ENCODE measurements around the gene CEMIP. TPM values are rescaled to one million over a fixed set of nuclear protein-coding genes. Genes with fewer than 3 reads are reported as not detected.

CEMIP gene
- total RNA-seq, 1 donor from 2014 or later, result not detected

- ATAC-seq (no peak), DNase-seq (no peak)
- intact Hi-C loops (cut with micrococcal nuclease), result no loop called here
These were observed 127.1 kb downstream of the CEMIP start for GRCh38 chr15:80906159-80906766.

DNA sequence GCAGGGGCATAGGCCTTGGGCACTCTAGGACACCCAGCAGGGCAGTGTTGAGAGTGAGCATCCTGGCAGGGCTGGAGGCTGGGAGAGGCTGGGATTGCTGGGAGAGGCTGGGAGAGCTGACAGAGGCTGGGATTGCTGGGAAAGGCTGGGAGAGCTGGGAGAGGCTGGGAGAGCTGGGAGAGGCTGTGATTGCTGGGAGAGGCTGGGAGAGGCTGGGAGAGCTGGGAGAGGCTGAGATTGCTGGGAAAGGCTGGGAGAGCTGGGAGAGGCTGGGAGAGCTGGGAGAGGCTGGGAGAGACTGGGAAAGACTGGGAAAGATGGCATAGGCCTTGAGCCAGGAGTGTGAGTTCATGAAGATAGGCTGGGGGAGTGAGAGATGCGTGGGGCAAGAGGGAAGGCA, 132.7 kb downstream of the CEMIP start:
- no peak for ATAC-seq
- intact Hi-C loops (cut with micrococcal nuclease), result no loop called here

GRCh38 chr15:80912673-80913072, 133.5 kb downstream of the CEMIP start:
- ATAC-seq, result no peak
- intact Hi-C loops (cut with micrococcal nuclease), result no loop called here
- no peak for DNase-seq

More for the DNA sequence above, 132.7 kb downstream of the CEMIP start:
- DNase-seq, result no peak

GRCh38 chr15:80913541-80913940, 134.4 kb downstream of the CEMIP start:
- DNase-seq (no peak), ATAC-seq (no peak)
- intact Hi-C loops (cut with micrococcal nuclease), result no loop called here

- ATAC-seq (no peak), DNase-seq (no peak)
- intact Hi-C loops (cut with micrococcal nuclease), result no loop called here
These were observed 136.3 kb downstream of the CEMIP start for GRCh38 chr15:80915472-80915871.

- intact Hi-C loops (cut with micrococcal nuclease), result no loop called here
- ATAC-seq (no peak), DNase-seq (no peak)
These were observed 136.9 kb downstream of the CEMIP start for GRCh38 chr15:80916056-80916455.

GRCh38 chr15:80918196-80918783, 139.1 kb downstream of the CEMIP start:
- DNase-seq, result no peak
- ATAC-seq, result no peak
- intact Hi-C loops (cut with micrococcal nuclease), result no loop called here

DNA sequence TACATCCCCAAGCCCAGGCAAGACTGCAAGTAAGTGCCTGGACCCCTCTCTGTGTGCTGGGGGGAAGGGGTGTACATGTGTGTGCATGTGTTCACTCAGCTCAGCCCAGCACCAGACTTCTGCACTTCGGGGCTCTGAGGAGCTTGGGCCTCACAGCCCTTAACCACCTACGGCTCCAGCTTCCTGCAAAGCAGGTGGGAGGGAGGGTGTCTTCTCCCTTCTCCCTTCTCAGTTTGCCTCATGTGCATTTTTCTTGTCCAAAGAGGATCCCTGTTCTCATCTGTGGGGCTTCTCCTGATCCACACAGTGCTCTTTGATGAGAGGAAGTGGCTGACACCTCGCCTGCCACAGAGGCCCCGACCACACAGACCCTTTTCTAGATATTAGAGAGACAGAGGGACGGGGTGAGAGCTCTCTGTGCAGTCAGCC, 141.1 kb downstream of the CEMIP start:
- no peak for DNase-seq
- intact Hi-C loops (cut with micrococcal nuclease), result no loop called here
- ATAC-seq, result no peak

GRCh38 chr15:80921736-80922410, 142.7 kb downstream of the CEMIP start:
- intact Hi-C loops (cut with micrococcal nuclease), result no loop called here
- DNase-seq (no peak), ATAC-seq (no peak)

DNA sequence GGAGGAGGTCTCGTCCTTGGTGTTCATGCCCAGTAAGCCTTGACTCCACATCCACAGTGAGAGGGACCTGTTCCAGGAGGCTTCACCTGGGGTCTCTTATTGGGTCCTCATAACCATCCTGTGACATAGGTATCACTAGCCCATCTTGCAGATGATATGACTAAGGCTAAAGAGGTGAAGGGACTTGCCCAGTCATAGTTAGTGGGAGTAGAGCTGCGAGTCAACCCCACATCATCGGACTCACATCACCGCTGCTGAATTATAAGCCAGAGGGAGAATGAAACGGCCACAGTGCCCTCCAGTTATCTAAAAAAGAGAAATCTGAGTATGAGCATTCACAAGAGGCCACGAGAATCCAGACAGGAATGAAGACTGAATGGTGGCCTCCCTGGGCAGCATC, 144.5 kb downstream of the CEMIP start:
- no peak for DNase-seq
- intact Hi-C loops (cut with micrococcal nuclease), result no loop called here
- ATAC-seq, result no peak

GRCh38 chr15:80924278-80924677, 145.1 kb downstream of the CEMIP start:
- ATAC-seq, result no peak
- DNase-seq, result no peak
- intact Hi-C loops (cut with micrococcal nuclease), result no loop called here

- intact Hi-C loops (cut with micrococcal nuclease), result no loop called here
These were observed 146.5 kb downstream of the CEMIP start for GRCh38 chr15:80925597-80926059.

GRCh38 chr15:80926126-80926525, 147.0 kb downstream of the CEMIP start:
- DNase-seq (no peak), ATAC-seq (no peak)
- intact Hi-C loops (cut with micrococcal nuclease), result no loop called here

More at GRCh38 chr15:80925597-80926059, 146.5 kb downstream of the CEMIP start:
- DNase-seq (no peak), ATAC-seq (no peak)

- intact Hi-C loops (cut with micrococcal nuclease), result no loop called here
- ATAC-seq (no peak), DNase-seq (no peak)
These were observed 150.1 kb downstream of the CEMIP start for GRCh38 chr15:80929225-80929624.

DNA sequence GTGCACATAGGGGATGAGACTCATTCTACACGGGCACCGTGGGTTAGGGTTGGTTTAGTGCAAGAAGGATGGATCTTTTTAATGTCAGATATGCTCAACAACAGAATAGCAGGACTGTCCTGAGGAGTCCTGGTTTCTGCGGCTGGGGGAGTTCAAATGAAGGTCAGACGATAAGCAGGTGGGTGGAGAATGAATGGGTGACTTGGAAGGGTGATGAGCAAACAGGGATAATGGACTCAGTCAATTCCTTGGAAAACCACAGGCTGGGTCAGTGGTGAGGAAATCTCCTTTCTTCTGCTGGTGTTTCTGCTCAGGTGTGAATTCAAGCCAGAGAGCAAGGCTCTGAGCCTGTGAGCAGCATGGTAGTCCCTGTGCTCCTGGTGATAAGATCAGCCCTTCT, 150.5 kb downstream of the CEMIP start:
- intact Hi-C loops (cut with micrococcal nuclease), result no loop called here
- no peak for ATAC-seq
- no peak for DNase-seq

DNA sequence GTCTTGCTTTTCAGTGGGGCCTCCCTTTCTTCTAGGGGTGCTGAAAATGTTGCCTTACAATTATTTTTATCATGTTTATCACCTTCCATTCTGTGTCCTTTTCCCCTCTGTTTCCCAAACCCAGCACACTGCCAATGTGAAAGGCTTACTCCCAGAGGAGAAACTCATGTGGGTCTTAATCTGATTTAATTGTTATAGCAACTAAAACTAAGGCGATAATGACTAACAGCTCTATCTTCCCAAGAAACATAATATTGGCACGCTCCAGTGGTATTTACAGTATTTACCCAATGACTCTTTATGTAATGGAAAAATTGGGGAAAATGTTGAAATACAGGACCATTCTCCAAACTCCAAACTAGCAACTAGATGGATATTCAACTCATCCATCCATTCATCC, 152.0 kb downstream of the CEMIP start:
- no peak for DNase-seq
- intact Hi-C loops (cut with micrococcal nuclease), result no loop called here
- no peak for ATAC-seq

GRCh38 chr15:80931721-80932512, 152.7 kb downstream of the CEMIP start:
- no peak for ATAC-seq
- no peak for DNase-seq
- intact Hi-C loops (cut with micrococcal nuclease), result no loop called here

DNA sequence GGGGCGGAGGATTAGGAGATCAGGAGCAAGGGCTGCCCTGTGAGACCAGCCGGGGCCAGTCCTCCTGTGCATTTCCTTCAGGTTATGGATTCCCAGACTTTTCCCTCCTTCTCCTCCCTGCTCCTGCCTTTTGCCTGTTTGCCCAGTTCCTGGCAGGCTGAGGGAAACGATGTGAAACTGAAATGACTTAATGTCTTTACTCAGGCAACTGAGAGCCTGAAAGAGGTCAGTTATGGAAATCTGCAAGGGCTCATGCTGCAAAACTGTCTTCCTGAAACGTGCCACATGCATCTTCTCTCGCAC, 153.3 kb downstream of the CEMIP start:
- intact Hi-C loops (cut with micrococcal nuclease), result no loop called here
- DNase-seq (no peak), ATAC-seq (no peak)

DNA sequence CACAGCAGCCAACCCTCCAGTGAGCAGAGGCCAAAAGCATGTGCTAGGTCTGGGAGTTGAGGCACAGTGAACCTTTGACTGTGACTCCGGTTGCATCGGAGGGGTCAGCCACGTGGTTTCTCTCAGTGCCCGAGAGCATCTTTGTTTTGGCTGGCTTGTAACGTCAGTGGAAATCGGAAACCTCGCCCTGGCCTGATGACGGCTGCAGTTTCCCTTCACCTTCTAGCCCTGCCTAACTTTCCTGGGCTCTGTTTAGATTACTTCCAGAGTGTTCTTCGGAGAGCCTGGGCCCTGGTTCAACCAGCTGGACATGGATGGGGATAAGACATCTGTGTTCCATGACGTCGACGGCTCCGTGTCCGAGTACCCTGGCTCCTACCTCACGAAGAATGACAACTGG, 153.8 kb downstream of the CEMIP start:
- peak; percentile 81 for ATAC-seq
- intact Hi-C loops (cut with micrococcal nuclease), result no loop called here
- DNase-seq, result peak; percentile 60

GRCh38 chr15:80934761-80935221, 155.6 kb downstream of the CEMIP start:
- DNase-seq, result no peak
- peak; percentile 62 for ATAC-seq
- intact Hi-C loops (cut with micrococcal nuclease), result no loop called here

Data from left ventricle myocardium superior (tissue), 1 donor.